Trophoblast cell (in vitro differentiated cells and primary cell): Measurements from ENCODE around the gene PLA2G3.

Experiments used
- DNase-seq, 2 donors: peaks; one replicate each; pipeline ENCODE4 v3.0.0-alpha.2; 2016
- H2AFZ ChIP-seq: 2 replicates; pipeline ENCODE4 v1.6.1; 2013; ENCODE audit warnings: low read length, moderate library complexity, mild to moderate bottlenecking; ENCODE audit not compliant: insufficient read depth, poor library complexity
- H2AK5ac ChIP-seq: 2 replicates; pipeline ENCODE4 v1.6.1; 2013; ENCODE audit warnings: mild to moderate bottlenecking, low read length
- H2BK120ac ChIP-seq: 2 replicates; pipeline ENCODE4 v1.6.1; 2013; ENCODE audit warnings: low read length, mild to moderate bottlenecking, moderate library complexity; ENCODE audit not compliant: insufficient read depth, poor library complexity
- H2BK12ac ChIP-seq: 2 replicates; pipeline ENCODE4 v1.6.1; 2013; ENCODE audit warnings: mild to moderate bottlenecking, low read length, moderate library complexity
- H2BK5ac ChIP-seq: 2 replicates; pipeline ENCODE4 v1.6.1; 2013; ENCODE audit warnings: low read length, low read depth, moderate library complexity, mild to moderate bottlenecking; ENCODE audit not compliant: poor library complexity
- H3K14ac ChIP-seq: 2 replicates; pipeline ENCODE4 v1.6.1; 2013; ENCODE audit warnings: mild to moderate bottlenecking, low read length
- H3K18ac ChIP-seq: 2 replicates; pipeline ENCODE4 v1.6.1; 2013; ENCODE audit warnings: mild to moderate bottlenecking, low read length
- H3K23ac ChIP-seq: 2 replicates; pipeline ENCODE4 v1.6.1; 2013; ENCODE audit warnings: low read length
- H3K27ac ChIP-seq: 2 replicates; pipeline ENCODE4 v1.5.1; 2013; ENCODE audit warnings: low read depth, mild to moderate bottlenecking, inconsistent platforms, low read length, moderate library complexity
- H3K27me3 ChIP-seq: 2 replicates; pipeline ENCODE4 v1.6.1; 2013; ENCODE audit warnings: inconsistent platforms, mild to moderate bottlenecking, low read length, moderate library complexity; ENCODE audit not compliant: insufficient read depth
- H3K36me3 ChIP-seq, 2 experiments: 1 replicate in 1 of 2; 2 replicates in 1 of 2; pipeline ENCODE4 v1.6.1; 2013; ENCODE audit warnings: low read length in 2 of 2, mild to moderate bottlenecking in 2 of 2, moderate library complexity in 1 of 2; ENCODE audit not compliant: insufficient read depth in 2 of 2, control insufficient read depth in 1 of 2
- H3K4ac ChIP-seq: 2 replicates; pipeline ENCODE4 v1.6.1; 2013; ENCODE audit warnings: low read depth, mild to moderate bottlenecking, low read length, moderate library complexity
- H3K4me1 ChIP-seq, 2 experiments: 1 replicate in 1 of 2; 2 replicates in 1 of 2; pipeline ENCODE4 v1.6.1; 2013; ENCODE audit warnings: low read length in 2 of 2, mild to moderate bottlenecking in 2 of 2, moderate library complexity in 1 of 2; ENCODE audit not compliant: insufficient read depth in 2 of 2, control insufficient read depth in 1 of 2
- H3K4me2 ChIP-seq: 2 replicates; pipeline ENCODE4 v1.6.1; 2013; ENCODE audit warnings: inconsistent platforms, mild to moderate bottlenecking, low read length, moderate library complexity
- H3K4me3 ChIP-seq: 2 replicates; pipeline ENCODE4 v1.5.1; 2013; ENCODE audit warnings: mild to moderate bottlenecking, low read depth, low read length, inconsistent platforms
- H3K79me1 ChIP-seq: one replicate; pipeline ENCODE4 v1.6.1; 2013; ENCODE audit warnings: low read length
- H3K79me2 ChIP-seq: 2 replicates; pipeline ENCODE4 v1.6.1; 2013; ENCODE audit warnings: low read length, mild to moderate bottlenecking; ENCODE audit not compliant: control insufficient read depth, insufficient read depth, poor library complexity
- H3K9ac ChIP-seq: 2 replicates; pipeline ENCODE4 v1.6.1; 2013; ENCODE audit warnings: mild to moderate bottlenecking, low read length
- H3K9me3 ChIP-seq: 2 replicates; pipeline ENCODE4 v1.6.1; 2013; ENCODE audit warnings: low read depth, mild to moderate bottlenecking, control low read depth, inconsistent platforms, low read length; ENCODE audit not compliant: insufficient read depth
- H4K12ac ChIP-seq: 2 replicates; pipeline ENCODE4 v1.6.1; 2013; ENCODE audit warnings: low read depth, mild to moderate bottlenecking, low read length, moderate library complexity
- H4K8ac ChIP-seq: 2 replicates; pipeline ENCODE4 v1.6.1; 2013; ENCODE audit warnings: low read depth, mild to moderate bottlenecking, low read length, moderate library complexity
- H4K91ac ChIP-seq: one replicate; pipeline ENCODE4 v1.6.1; 2013; ENCODE audit warnings: low read depth, mild to moderate bottlenecking, low read length, moderate library complexity
- WGBS: extraction: QIAGEN DNeasy Blood & Tissue Kit; methylation state at CpG from one replicate; pipeline ENCODE4 v1.1.7; 2013; ENCODE audit warnings: missing lambda C conversion rate; ENCODE audit not compliant: insufficient read length, insufficient coverage; ENCODE audit errors: extremely low coverage; 5-methylcytosine and 5-hydroxymethylcytosine counted together

PLA2G3 gene

DNA sequence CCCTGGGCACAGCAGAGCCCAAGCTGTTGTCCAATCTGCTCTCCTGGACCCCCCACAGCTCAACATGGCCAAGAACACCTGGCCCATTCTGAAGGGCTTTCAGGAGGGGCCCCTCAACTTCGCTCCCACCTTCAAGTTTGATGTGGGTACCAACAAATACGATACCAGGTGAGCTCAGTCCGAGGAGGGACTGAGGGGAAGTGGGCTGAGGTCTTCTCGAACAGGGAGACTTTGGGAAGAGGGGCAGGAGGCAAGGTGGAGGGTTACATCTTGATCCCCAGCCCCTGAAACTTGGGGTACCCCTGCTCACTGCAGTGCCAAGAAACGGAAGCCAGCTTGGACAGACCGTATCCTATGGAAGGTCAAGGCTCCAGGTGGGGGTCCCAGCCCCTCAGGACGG lies 12.2 kb downstream of the PLA2G3 start:
- Histone ChIP-seq H3K4me3 (no peak overlapping the region), H3K4me1 (no peaks in the 10 kb centered on the region), H3K4me2 (no peak overlapping the region), H3K79me2 (no peaks in the 10 kb centered on the region), H3K27me3 (no peaks in the 10 kb centered on the region), H2BK12ac (no peak overlapping the region), H2BK5ac (no peak overlapping the region), H3K4ac (no peak overlapping the region), H3K79me1 (no peaks in the 10 kb centered on the region), H3K36me3 (peaks cover 0 to 2% of the 10 kb centered on the region in 2 experiments), H3K18ac (no peak overlapping the region), H3K9ac (no peak overlapping the region), H2AK5ac (no peak overlapping the region), H2BK120ac (no peak overlapping the region), H3K14ac (no peak overlapping the region), H3K9me3 (no peaks in the 10 kb centered on the region), H4K8ac (no peak overlapping the region), H2AFZ (no peak overlapping the region), H4K91ac (no peak overlapping the region), H4K12ac (no peak overlapping the region), H3K27ac (no peak overlapping the region), H3K23ac (no peak overlapping the region)
- no CpG with 5 or more reads among the region's 7 CpGs for WGBS
- DNase-seq, result no peak

DNA sequence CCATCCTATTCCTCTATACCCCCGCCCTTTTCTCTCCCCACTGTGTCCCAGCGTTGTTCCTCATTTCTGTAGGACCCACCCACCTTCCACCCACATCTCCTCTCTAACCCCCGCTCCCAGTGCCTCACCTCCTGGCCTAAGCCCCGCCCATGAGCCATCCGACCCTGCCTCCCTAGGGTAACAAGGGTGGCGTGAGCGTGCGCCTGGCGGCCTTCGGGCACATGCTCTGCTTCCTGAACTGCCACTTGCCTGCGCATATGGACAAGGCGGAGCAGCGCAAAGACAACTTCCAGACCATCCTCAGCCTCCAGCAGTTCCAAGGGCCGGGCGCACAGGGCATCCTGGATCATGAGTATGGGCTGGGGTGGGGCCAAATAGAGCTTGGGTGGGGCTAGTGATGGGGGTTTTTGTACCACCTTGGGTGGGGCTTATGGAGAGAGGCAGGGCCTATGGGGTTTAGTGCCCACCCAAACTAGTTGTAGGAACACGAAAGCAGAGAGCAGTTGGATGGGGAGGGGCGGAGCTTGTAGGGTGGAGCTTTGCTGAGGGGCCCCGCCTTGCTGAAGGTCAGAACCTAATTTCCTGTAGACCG lies 13.0 kb downstream of the PLA2G3 start:
- Histone ChIP-seq H2AFZ (no peak overlapping the region), H4K8ac (no peak overlapping the region), H3K36me3 (peaks cover 0 to 2% of the 10 kb centered on the region in 2 experiments), H2BK120ac (no peak overlapping the region), H3K4me3 (peak overlapping the region; percentile 45), H3K27ac (no peak overlapping the region), H3K18ac (no peak overlapping the region), H3K23ac (no peak overlapping the region), H2BK5ac (no peak overlapping the region), H3K4me2 (no peak overlapping the region), H3K4ac (no peak overlapping the region), H2AK5ac (no peak overlapping the region), H3K9ac (no peak overlapping the region), H3K79me2 (no peaks in the 10 kb centered on the region), H2BK12ac (no peak overlapping the region), H3K4me1 (peaks cover 0 to 5% of the 10 kb centered on the region in 2 experiments), H3K14ac (no peak overlapping the region), H3K9me3 (no peaks in the 10 kb centered on the region), H3K79me1 (peaks cover 3% of the 10 kb centered on the region), H4K12ac (no peak overlapping the region), H4K91ac (no peak overlapping the region), H3K27me3 (no peaks in the 10 kb centered on the region)
- no CpG with 5 or more reads among the region's 19 CpGs for WGBS
- no peak for DNase-seq

DNA sequence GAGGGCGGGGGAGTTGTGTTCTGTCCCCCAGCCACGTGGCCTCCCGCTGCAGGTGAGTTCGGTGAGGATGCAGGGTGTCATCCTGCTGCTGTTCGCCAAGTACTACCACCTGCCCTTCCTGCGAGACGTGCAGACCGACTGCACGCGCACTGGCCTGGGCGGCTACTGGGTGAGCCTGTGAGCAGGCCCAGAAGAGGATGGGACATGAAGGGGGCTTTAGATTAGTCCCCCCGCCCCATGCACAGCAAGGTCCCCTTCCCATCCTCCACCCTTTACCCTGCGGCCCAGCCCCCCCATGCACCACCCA lies 13.5 kb downstream of the PLA2G3 start:
- H4K8ac ChIP-seq, result no peak overlapping the region
- no peak overlapping the region for H3K23ac ChIP-seq
- H2BK12ac ChIP-seq, result no peak overlapping the region
- no peak overlapping the region for H3K4me2 ChIP-seq
- H3K14ac ChIP-seq, result no peak overlapping the region
- H3K79me1 ChIP-seq, result peaks cover 3% of the 10 kb centered on the region
- H2AK5ac ChIP-seq, result no peak overlapping the region
- no peaks in the 10 kb centered on the region for H3K27me3 ChIP-seq
- no peak overlapping the region for H3K4me3 ChIP-seq
- no peak overlapping the region for H2AFZ ChIP-seq
- no peak overlapping the region for H4K12ac ChIP-seq
- no peaks in the 10 kb centered on the region for H3K9me3 ChIP-seq
- no peaks in the 10 kb centered on the region for H3K79me2 ChIP-seq
- H3K36me3 ChIP-seq, result peaks cover 0 to 2% of the 10 kb centered on the region in 2 experiments
- H3K4me1 ChIP-seq, result peaks cover 0 to 5% of the 10 kb centered on the region in 2 experiments
- no peak overlapping the region for H4K91ac ChIP-seq
- H3K9ac ChIP-seq, result no peak overlapping the region
- H3K18ac ChIP-seq, result no peak overlapping the region
- no peak overlapping the region for H2BK5ac ChIP-seq
- H2BK120ac ChIP-seq, result no peak overlapping the region
- no peak overlapping the region for H3K4ac ChIP-seq
- H3K27ac ChIP-seq, result no peak overlapping the region
- no CpG with 5 or more reads among the region's 13 CpGs for WGBS
- no peak for DNase-seq

DNA sequence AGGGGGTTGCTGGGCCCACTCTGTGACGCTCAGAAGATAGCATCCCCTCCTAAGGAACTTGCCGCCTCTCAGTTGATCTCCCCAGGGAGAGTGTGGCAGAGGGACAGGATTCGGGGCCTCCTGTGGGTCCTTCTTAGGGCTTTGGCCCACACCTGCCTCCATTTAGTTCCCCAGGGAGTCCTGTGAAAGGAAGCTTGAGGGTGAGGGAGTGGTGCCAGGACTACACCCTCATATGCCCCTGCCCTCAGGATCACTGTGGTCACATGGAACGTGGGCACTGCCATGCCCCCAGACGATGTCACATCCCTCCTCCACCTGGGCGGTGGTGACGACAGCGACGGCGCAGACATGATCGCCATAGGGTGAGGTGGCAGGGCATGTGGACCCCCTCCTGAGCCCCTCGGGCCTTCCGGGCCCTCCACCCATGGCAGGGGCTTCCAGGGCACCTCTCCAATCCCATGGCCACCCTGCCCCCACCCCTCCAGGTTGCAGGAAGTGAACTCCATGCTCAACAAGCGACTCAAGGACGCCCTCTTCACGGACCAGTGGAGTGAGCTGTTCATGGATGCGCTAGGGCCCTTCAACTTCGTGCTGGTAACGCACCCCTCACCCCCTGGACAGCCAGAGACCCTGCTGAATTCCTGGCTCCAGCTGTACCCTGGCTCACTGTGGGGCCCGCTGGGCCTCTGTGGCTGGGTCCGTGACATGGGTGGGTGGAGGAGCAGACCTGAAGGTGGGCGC lies 14.0 kb downstream of the PLA2G3 start:
- Histone ChIP-seq H3K14ac (no peak overlapping the region), H3K4me2 (no peak overlapping the region), H2AK5ac (no peak overlapping the region), H3K18ac (no peak overlapping the region), H2BK5ac (no peak overlapping the region), H3K36me3 (peaks cover 0 to 2% of the 10 kb centered on the region in 2 experiments), H3K27ac (no peak overlapping the region), H3K4me3 (no peak overlapping the region), H3K9ac (no peak overlapping the region), H3K23ac (no peak overlapping the region), H2AFZ (no peak overlapping the region), H3K79me2 (no peaks in the 10 kb centered on the region), H3K27me3 (no peaks in the 10 kb centered on the region), H3K79me1 (peaks cover 3% of the 10 kb centered on the region), H3K9me3 (no peaks in the 10 kb centered on the region), H4K8ac (no peak overlapping the region), H3K4me1 (peaks cover 0 to 5% of the 10 kb centered on the region in 2 experiments), H2BK120ac (no peak overlapping the region), H4K91ac (no peak overlapping the region), H2BK12ac (no peak overlapping the region), H3K4ac (no peak overlapping the region), H4K12ac (no peak overlapping the region)
- no CpG with 5 or more reads among the region's 22 CpGs for WGBS
- no peak for DNase-seq
